GM12878 (cell line): ENCODE results near the gene DDX27.

Experiments
- MTA3 ChIP-seq: IDR thresholded peaks from 2 replicates; pipeline ENCODE4 v1.6.1; 2012; ENCODE audit warnings: low read length, inconsistent platforms, borderline replicate concordance
- POLR2AphosphoS5 ChIP-seq: IDR thresholded peaks from 2 replicates; pipeline ENCODE4 v1.6.1; 2011; ENCODE audit warnings: mild to moderate bottlenecking, low read length, inconsistent platforms
- ZZZ3 ChIP-seq: IDR thresholded peaks from 2 replicates; pipeline ENCODE4 v1.6.1; 2011; ENCODE audit warnings: low read depth; ENCODE audit not compliant: control insufficient read depth, insufficient read length
- TF ChIP-seq, protein P1 (sequence below), 3 experiments: IDR thresholded peaks in 2 of 3; conservative IDR thresholded peaks in 1 of 3; 2 replicates each; pipeline ENCODE4 v1.5.1; 2011; ENCODE audit warnings: low read depth in 3 of 3, low read length in 3 of 3, mild to moderate bottlenecking in 3 of 3, control low read depth in 2 of 3, moderate library complexity in 2 of 3, inconsistent platforms in 1 of 3, mixed read lengths in 1 of 3; ENCODE audit not compliant: control insufficient read depth in 2 of 3, insufficient read depth in 1 of 3; ENCODE audit errors: extremely low read depth in 1 of 3
- TF ChIP-seq, protein P2 (sequence below): fragments of 450-650 bp; IDR thresholded peaks from 2 replicates; pipeline ENCODE4 v1.6.1; 2018; ENCODE audit warnings: borderline replicate concordance, mild to moderate bottlenecking; ENCODE audit not compliant: partially characterized antibody

DNA sequence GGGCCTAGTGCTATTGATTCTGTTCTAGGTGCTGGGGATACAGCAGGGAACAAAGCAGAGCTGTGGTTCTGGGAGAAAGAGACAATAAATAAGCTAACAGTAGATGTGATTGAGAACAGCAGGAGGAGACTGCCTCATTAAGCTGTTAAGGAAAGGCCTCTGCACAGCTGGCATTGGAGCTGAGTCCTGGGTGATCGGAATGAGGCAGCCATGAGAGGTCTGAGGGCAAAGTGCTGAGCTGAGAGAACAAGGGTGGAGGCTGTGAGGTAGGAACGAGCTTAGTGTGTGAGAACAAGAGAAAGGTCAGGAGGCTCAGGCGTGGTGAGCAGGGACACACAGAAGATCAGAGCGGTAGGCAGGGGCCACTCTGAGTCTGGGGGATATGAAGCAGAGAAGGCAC lies 18.3 kb downstream of the DDX27 start:
- TF ChIP-seq POLR2AphosphoS5 = 0 out of 2 replicates have a peak, but pooled peaks have one; percentile 32
- TF ChIP-seq, protein P1, sequence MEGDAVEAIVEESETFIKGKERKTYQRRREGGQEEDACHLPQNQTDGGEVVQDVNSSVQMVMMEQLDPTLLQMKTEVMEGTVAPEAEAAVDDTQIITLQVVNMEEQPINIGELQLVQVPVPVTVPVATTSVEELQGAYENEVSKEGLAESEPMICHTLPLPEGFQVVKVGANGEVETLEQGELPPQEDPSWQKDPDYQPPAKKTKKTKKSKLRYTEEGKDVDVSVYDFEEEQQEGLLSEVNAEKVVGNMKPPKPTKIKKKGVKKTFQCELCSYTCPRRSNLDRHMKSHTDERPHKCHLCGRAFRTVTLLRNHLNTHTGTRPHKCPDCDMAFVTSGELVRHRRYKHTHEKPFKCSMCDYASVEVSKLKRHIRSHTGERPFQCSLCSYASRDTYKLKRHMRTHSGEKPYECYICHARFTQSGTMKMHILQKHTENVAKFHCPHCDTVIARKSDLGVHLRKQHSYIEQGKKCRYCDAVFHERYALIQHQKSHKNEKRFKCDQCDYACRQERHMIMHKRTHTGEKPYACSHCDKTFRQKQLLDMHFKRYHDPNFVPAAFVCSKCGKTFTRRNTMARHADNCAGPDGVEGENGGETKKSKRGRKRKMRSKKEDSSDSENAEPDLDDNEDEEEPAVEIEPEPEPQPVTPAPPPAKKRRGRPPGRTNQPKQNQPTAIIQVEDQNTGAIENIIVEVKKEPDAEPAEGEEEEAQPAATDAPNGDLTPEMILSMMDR (IDR thresholded peaks at IDR 0.05 in 2 of 3, conservative IDR thresholded peaks at IDR 0.05 in 1 of 3; ENCODE audit: control insufficient read depth in 2 of 3, extremely low read depth in 1 of 3, insufficient read depth in 1 of 3, low read depth in 3 of 3, low read length in 3 of 3) = no peak
- TF ChIP-seq, protein P2, sequence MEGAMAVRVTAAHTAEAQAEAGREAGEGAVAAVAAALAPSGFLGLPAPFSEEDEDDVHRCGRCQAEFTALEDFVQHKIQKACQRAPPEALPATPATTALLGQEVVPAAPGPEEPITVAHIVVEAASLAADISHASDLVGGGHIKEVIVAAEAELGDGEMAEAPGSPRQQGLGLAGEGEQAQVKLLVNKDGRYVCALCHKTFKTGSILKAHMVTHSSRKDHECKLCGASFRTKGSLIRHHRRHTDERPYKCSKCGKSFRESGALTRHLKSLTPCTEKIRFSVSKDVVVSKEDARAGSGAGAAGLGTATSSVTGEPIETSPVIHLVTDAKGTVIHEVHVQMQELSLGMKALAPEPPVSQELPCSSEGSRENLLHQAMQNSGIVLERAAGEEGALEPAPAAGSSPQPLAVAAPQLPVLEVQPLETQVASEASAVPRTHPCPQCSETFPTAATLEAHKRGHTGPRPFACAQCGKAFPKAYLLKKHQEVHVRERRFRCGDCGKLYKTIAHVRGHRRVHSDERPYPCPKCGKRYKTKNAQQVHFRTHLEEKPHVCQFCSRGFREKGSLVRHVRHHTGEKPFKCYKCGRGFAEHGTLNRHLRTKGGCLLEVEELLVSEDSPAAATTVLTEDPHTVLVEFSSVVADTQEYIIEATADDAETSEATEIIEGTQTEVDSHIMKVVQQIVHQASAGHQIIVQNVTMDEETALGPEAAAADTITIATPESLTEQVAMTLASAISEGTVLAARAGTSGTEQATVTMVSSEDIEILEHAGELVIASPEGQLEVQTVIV = no peak
- TF ChIP-seq ZZZ3 = no peak
- no peak for TF ChIP-seq MTA3
